Rectal smooth muscle tissue (tissue), 1 donor: ENCODE data around the gene COBL.

Experiments used
- H3K27ac ChIP-seq: one replicate; pipeline ENCODE4 v1.7.0; 2013; ENCODE audit warnings: low read depth, low read length, inconsistent platforms
- H3K27me3 ChIP-seq: one replicate; pipeline ENCODE4 v1.7.0; 2013; ENCODE audit warnings: low read length; ENCODE audit not compliant: control insufficient read depth, insufficient read depth
- H3K36me3 ChIP-seq: one replicate; pipeline ENCODE4 v1.7.0; 2013; ENCODE audit warnings: low read length; ENCODE audit not compliant: control insufficient read depth, insufficient read depth
- H3K4me1 ChIP-seq: one replicate; pipeline ENCODE4 v1.7.0; 2013; ENCODE audit warnings: low read length; ENCODE audit not compliant: control insufficient read depth, insufficient read depth
- H3K4me3 ChIP-seq: one replicate; pipeline ENCODE4 v1.7.0; 2013; ENCODE audit warnings: low read length
- H3K9ac ChIP-seq: one replicate; pipeline ENCODE4 v1.7.0; 2013; ENCODE audit warnings: low read length

Gene COBL

DNA sequence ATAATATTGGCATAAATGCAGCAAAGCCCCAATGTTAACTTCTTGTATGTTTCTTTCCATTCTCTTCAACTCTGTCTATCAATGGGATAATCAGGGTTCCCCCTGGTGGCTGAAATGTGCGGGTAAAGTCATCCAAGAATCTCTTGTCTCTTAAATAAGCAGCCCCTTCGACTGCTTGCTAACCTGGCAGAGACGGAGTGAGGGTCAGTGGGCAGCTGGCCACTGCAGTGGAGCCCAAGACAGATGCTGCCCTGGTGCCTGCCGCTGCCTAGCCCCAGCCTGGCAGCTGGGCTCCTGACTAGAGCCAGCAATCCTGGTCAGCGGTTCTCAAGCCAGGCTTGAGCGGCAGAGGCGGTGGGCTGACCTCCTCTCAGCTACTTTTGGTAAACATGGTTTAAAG lies 248.9 kb downstream of the COBL start:
- H3K9ac ChIP-seq: no peak overlapping the region
- no peaks in the 10 kb centered on the region for H3K27me3 ChIP-seq
- H3K36me3 ChIP-seq: no peaks in the 10 kb centered on the region
- no peak overlapping the region for H3K27ac ChIP-seq
- H3K4me1 ChIP-seq: peaks cover 6% of the 10 kb centered on the region
- no peak overlapping the region for H3K4me3 ChIP-seq

DNA sequence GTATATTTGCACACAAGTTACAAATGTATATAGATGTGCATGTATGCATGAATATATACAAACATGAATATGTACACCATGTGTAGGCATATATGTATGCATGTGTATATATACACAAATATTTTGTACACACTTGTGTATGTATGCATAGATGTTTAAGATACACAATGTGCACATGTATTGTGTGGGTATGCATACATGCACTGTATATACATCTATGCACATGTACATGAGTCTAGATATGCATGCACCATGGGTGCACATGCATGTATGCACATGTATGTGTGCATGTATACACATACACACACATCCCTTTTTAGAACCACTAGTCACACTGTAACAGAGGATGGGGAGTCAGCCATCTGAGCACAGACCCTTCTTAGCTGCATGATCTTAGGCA lies 249.4 kb downstream of the COBL start:
- no peak overlapping the region for H3K9ac ChIP-seq
- no peaks in the 10 kb centered on the region for H3K36me3 ChIP-seq
- H3K4me3 ChIP-seq: no peak overlapping the region
- H3K4me1 ChIP-seq: peaks cover 6% of the 10 kb centered on the region
- H3K27me3 ChIP-seq: no peaks in the 10 kb centered on the region
- H3K27ac ChIP-seq: no peak overlapping the region

DNA sequence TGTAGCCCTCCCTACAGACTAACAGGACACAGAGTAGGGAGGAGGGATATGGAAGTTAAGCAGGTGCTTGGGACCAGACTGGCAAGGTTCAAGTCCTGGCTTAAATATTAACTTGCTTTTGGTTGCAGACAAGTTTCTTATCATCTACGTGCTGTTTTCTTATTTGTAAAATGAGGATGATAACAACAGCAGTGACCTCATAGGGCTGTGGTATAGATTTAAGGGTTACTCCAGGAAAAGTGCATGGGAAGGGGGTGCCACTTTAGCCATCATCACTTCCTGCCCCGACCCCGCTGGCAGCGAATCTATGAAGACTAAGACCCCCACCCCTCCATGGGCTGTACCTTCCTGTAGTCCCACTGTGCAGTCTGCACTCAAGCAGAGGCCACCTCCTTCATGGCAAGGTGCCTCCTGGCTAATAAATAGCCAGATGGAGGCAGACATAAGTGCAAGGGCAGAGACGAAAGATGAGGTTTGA lies 250.2 kb downstream of the COBL start:
- Histone ChIP-seq H3K9ac (no peak overlapping the region), H3K27me3 (no peaks in the 10 kb centered on the region), H3K27ac (no peak overlapping the region), H3K36me3 (no peaks in the 10 kb centered on the region), H3K4me3 (no peak overlapping the region), H3K4me1 (peaks cover 6% of the 10 kb centered on the region)

DNA sequence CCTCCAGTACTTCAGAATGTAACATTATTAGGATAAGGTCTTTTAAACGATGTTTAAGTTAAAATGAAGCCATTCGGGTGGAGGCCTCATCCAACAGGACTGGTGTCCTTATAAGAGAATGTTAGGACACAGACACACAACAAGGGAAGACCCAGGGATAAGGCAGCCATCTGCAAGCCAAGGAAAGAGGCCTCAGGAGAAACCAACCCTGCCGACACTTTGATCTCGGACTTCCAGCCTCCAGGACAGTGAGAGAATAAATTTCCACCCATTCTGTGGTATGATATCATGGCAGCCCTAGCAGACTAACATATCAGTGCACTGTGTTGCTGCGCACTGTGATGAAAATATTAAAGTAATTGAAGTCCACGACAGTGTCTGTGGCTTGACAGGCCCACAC lies 250.8 kb downstream of the COBL start:
- no peak overlapping the region for H3K27ac ChIP-seq
- H3K27me3 ChIP-seq: no peaks in the 10 kb centered on the region
- no peak overlapping the region for H3K4me3 ChIP-seq
- no peaks in the 10 kb centered on the region for H3K36me3 ChIP-seq
- H3K4me1 ChIP-seq: peaks cover 5% of the 10 kb centered on the region
- H3K9ac ChIP-seq: no peak overlapping the region

DNA sequence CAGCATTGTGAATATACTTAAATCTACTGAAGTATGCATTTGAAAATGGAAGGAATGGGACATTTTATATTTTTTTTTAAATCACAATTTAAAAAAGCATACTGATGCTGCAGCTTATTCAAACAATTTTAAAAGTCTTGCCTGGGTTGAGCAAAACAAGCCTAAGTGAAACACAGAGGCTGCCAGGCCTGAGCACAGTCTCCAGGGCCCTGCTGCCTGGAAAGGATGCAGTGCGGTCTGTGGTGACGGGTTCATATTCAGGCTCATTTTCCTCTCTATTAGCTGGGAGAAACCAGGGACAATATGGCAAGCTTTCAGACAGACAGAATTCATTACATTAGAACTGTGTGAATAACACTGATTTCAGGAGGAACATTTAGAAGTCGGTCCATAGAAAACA lies 251.9 kb downstream of the COBL start:
- Histone ChIP-seq H3K4me3 (no peak overlapping the region), H3K36me3 (no peaks in the 10 kb centered on the region), H3K4me1 (peaks cover 1% of the 10 kb centered on the region), H3K27me3 (no peaks in the 10 kb centered on the region), H3K27ac (no peak overlapping the region), H3K9ac (no peak overlapping the region)

DNA sequence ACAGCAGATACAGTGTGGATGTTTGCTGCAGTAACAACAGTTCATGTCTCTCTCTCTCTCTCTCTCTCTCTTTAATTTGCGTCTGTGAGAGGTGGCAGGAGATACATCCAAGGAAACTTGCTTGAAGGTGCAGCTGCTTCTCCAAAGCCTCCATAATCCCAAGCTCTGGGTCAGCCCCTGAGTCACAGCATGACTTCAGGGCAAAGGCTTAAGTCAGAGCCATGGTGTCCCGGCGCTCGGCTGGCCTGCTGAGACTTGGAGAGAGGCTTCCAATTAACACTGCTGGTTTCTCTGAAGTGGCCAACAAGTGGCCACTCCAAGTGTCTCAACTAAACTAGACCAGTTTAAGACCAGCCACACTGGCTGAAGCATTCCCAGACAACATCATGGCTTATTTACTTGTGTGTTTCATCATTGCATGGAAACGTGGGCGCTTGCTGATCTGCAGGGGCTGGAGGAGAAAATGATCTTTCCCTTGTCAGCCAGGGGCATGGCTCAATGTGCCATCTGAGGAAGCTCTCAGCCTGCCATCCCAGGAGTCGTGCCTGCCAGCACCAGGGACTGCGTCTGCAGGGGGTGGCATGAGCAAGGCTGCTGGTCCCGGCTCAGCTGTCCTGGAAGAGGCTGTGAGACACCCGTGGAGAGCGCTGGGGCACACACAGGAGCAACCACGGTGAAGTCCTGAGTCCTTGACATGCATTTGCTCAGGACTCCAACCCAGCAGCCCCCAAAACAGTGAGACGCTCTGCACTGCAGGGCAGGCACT lies 254.2 kb downstream of the COBL start:
- Histone ChIP-seq H3K36me3 (no peaks in the 10 kb centered on the region), H3K4me1 (no peaks in the 10 kb centered on the region), H3K27me3 (no peaks in the 10 kb centered on the region), H3K27ac (no peak overlapping the region), H3K9ac (no peak overlapping the region), H3K4me3 (no peak overlapping the region)

DNA sequence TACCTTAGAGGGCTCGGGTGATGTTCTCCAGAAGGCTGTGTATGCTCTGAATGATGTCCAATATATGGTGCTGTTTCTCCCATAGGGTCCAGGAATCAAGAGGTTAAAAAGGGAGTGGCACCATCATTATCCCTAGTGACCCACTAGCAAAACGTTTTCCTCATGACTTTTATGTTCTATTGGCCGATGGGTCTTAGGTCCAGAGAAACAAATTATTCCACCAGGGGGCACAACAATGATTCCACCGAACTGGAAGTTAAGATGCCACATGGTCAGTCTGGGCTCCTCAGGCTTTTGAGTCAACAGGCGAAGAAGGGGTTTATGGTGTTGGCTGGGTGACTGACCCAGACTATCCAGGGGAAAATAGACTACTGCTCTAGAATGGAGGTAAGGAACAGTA lies 256.1 kb downstream of the COBL start:
- Histone ChIP-seq H3K27ac (no peak overlapping the region), H3K4me3 (no peak overlapping the region), H3K9ac (no peak overlapping the region), H3K4me1 (no peaks in the 10 kb centered on the region), H3K27me3 (no peaks in the 10 kb centered on the region), H3K36me3 (no peaks in the 10 kb centered on the region)

DNA sequence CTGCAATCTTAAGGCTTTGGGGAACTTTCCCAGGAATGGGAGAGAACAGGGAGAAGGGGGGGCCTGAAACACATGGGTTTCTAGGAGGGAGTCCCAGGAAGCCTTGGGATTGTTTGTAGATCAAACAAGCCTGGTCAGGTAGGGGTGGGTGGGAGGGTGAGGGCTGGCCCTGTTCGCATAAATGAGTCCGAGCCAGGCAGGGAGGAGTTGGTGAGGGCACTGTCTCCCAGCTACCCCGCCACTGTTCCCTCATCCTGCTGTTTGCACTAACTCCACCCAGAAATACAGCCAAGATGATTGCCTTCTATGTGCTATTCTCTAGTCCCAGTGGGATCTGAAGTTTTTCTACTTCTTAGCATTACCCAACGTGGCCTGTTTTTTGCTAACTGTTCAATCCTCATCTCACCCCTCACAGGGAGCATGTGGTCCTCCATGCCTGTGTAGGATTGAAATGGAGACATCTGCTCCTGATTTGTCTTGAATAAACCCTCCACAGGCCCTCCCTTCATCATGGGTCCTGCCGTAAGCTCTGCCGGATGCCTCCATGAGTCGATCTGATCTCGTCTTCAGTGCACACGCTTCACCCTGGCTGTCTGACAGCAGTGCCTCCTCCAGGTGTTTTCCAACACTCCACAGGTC lies 257.0 kb downstream of the COBL start:
- no peaks in the 10 kb centered on the region for H3K36me3 ChIP-seq
- H3K4me3 ChIP-seq: no peak overlapping the region
- no peak overlapping the region for H3K27ac ChIP-seq
- H3K9ac ChIP-seq: no peak overlapping the region
- H3K4me1 ChIP-seq: no peaks in the 10 kb centered on the region
- no peaks in the 10 kb centered on the region for H3K27me3 ChIP-seq

DNA sequence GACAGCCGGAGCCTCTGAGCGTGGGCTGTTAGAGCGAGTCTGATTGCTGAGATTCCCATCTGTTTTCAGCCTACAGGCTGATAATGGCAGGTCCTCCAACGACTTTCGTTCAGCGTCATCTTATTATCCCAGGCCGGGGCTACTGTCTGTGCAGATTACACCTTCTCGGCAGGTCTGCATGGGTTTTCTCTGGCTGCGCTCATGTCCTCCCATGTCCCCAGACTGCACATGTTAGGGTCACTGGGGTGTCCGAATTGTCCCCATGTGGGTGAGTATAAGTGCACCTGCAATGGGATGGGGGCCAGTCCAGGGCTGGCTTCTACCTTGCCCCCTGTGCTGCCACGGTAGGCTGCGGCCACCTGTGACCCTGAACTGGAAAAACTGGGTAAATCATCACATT lies 257.8 kb downstream of the COBL start:
- H3K4me3 ChIP-seq: no peak overlapping the region
- no peaks in the 10 kb centered on the region for H3K27me3 ChIP-seq
- H3K9ac ChIP-seq: no peak overlapping the region
- no peak overlapping the region for H3K27ac ChIP-seq
- no peaks in the 10 kb centered on the region for H3K4me1 ChIP-seq
- H3K36me3 ChIP-seq: no peaks in the 10 kb centered on the region

DNA sequence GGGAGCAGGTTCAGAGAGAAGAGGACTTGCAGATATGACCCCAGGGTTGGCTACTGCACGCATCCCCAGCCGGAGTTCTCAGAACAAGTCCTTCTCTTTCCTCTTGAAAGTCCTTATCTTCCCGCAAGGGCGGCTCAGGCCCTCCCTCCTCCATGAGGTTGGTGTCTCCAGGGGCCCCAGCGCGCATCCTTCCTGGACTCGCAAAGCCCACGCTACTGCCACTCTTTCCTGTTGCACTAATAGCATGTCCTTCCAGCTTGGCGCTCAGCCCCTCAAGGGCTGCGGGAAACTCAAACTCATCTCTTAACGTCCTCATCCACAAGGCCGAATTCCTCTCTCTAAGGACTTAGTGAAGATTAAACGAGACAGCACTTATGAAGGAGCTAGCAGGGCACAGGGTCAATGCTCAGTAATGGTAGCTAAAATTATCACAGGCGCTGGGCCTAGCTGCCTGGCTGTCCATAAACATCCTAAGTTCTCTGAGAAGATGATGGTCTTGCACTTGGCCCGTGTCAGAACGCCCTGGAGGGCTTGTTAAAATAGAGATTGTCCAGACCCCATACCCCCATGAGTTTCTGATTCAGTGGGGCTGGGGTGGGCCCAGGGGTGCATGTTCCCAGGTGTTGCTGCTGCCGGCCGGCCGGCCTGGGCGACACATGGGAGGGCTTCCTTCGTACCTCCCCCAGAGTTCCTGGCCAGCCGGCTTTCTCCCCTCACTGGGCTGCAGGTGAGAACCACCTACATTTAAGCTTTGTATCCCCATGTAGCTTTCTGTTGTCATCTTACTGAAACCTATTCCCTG lies 261.4 kb downstream of the COBL start:
- H3K27ac ChIP-seq: no peak overlapping the region
- no peaks in the 10 kb centered on the region for H3K4me1 ChIP-seq
- no peaks in the 10 kb centered on the region for H3K27me3 ChIP-seq
- no peaks in the 10 kb centered on the region for H3K36me3 ChIP-seq
- H3K9ac ChIP-seq: no peak overlapping the region
- no peak overlapping the region for H3K4me3 ChIP-seq

DNA sequence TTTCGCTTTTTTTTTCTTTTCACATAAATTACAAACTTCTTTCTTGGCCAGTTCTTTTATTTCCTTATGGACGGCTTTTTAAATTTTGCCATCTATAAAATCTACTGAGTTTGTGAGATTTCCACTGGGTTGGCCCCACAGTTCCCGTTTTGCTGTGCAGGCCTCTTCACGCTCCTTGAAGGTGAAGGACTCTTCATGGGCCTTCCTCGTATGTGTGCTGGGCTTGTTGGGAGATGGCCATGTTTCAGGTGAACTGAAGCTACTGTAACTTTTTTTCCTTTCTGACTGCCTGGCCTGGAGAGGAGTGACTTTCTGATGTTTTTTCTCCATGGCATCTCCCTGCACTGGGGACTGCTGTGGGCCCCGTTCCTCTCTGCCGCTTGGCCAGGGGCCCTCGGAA lies 262.4 kb downstream of the COBL start:
- no peaks in the 10 kb centered on the region for H3K36me3 ChIP-seq
- H3K9ac ChIP-seq: no peak overlapping the region
- H3K4me3 ChIP-seq: no peak overlapping the region
- H3K4me1 ChIP-seq: no peaks in the 10 kb centered on the region
- no peaks in the 10 kb centered on the region for H3K27me3 ChIP-seq
- H3K27ac ChIP-seq: no peak overlapping the region

DNA sequence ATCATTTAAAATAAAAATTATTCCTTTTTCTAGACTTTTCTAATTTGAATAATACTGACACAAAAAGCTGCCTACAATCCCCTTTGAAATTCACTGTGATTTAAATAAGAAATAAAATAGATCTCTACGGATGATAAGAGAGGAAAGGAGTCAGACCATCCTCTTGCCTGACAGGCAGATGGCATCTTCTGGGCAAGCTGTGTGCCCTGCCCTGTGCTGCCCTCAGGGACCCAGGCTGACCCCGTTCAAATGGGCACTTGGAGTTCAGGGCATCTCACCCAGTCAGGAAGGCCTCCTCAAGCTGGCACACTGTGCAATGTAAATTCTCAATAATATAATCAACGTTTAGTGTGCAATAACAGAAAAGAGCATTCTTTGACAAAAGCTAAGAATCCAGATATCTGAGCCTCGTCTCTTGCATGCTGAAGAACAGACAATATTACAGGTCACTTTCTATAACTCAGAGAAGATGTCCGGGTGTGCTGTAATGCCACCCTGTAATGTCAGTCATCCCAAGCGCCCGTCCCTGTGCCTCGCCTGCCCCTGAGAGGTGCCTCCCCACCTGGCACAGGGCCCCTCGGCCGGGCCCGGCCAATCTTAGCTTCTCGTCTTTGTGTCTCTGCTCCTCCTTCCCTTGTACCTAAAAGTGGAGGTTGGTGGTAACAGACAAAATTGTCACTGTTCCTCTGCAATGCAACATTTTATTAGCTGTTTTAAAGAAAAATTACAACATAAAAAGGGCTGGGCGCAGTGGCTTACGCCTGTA lies 263.3 kb downstream of the COBL start:
- Histone ChIP-seq H3K4me1 (no peaks in the 10 kb centered on the region), H3K27me3 (no peaks in the 10 kb centered on the region), H3K4me3 (no peak overlapping the region), H3K27ac (no peak overlapping the region), H3K36me3 (no peaks in the 10 kb centered on the region), H3K9ac (no peak overlapping the region)
